NCI-H69 (cell line): ENCODE results near the gene UBE2H.
"Not testable (repeated sequence)": the region's sequence is repeated elsewhere in the genome, so short reads cannot be mapped to it uniquely, and the experiment has no call there.

Experiments
- DNase-seq: peaks from one replicate; lab custom pipeline; 2025; lab: John Stamatoyannopoulos, UW

The UBE2H gene

GRCh38 chr7:129952653-129953560, at the start of gene UBE2H:
TSS of gene UBE2H (minus strand) at chr7:129952960. CDS start at chr7:129952555, 405 bp downstream.
- peak; percentile 96 for DNase-seq

- no peak for DNase-seq
Observed at GRCh38 chr7:129998446-129998845, 45.7 kb upstream of the UBE2H start.

- DNase-seq: no peak
Observed at GRCh38 chr7:129997285-129997684, 44.5 kb upstream of the UBE2H start.

GRCh38 chr7:129993275-129993674, 40.5 kb upstream of the UBE2H start:
- DNase-seq: no peak

- no peak for DNase-seq
Observed at GRCh38 chr7:129990403-129991192, 37.8 kb upstream of the UBE2H start.

- peak; percentile 31 for DNase-seq
Observed at GRCh38 chr7:129989466-129989865, 36.7 kb upstream of the UBE2H start.

- no peak for DNase-seq
Observed at GRCh38 chr7:129986600-129986999, 33.8 kb upstream of the UBE2H start.

- no peak for DNase-seq
Observed at GRCh38 chr7:129980667-129981066, 27.9 kb upstream of the UBE2H start.

GRCh38 chr7:129975309-129975708, 22.5 kb upstream of the UBE2H start:
- DNase-seq: peak; percentile 53

- DNase-seq: no peak
Observed at GRCh38 chr7:129970816-129971215, 18.1 kb upstream of the UBE2H start.

GRCh38 chr7:129969881-129970446, 17.2 kb upstream of the UBE2H start:
- peak; percentile 84 for DNase-seq

- DNase-seq: no peak
Observed at GRCh38 chr7:129968592-129969383, 16.0 kb upstream of the UBE2H start.

GRCh38 chr7:129960204-129960475, 7.4 kb upstream of the UBE2H start:
- not testable (repeated sequence) for DNase-seq

- DNase-seq: no peak
Observed at GRCh38 chr7:129959471-129960203, 6.9 kb upstream of the UBE2H start.

GRCh38 chr7:129958643-129959470, 6.1 kb upstream of the UBE2H start:
- DNase-seq: peak; percentile 38

- no peak for DNase-seq
Observed at GRCh38 chr7:129955993-129956543, 3.3 kb upstream of the UBE2H start.

- DNase-seq: peak; percentile 70
Observed at GRCh38 chr7:129952086-129952652, 591 bp downstream of the UBE2H start.

- peak; percentile 62 for DNase-seq
Observed at GRCh38 chr7:129951226-129952085, 1.3 kb downstream of the UBE2H start.

- no peak for DNase-seq
Observed at GRCh38 chr7:129950933-129951225, 1.9 kb downstream of the UBE2H start.
